ENCODE data around the gene WDFY3.

The WDFY3 gene, protein sequence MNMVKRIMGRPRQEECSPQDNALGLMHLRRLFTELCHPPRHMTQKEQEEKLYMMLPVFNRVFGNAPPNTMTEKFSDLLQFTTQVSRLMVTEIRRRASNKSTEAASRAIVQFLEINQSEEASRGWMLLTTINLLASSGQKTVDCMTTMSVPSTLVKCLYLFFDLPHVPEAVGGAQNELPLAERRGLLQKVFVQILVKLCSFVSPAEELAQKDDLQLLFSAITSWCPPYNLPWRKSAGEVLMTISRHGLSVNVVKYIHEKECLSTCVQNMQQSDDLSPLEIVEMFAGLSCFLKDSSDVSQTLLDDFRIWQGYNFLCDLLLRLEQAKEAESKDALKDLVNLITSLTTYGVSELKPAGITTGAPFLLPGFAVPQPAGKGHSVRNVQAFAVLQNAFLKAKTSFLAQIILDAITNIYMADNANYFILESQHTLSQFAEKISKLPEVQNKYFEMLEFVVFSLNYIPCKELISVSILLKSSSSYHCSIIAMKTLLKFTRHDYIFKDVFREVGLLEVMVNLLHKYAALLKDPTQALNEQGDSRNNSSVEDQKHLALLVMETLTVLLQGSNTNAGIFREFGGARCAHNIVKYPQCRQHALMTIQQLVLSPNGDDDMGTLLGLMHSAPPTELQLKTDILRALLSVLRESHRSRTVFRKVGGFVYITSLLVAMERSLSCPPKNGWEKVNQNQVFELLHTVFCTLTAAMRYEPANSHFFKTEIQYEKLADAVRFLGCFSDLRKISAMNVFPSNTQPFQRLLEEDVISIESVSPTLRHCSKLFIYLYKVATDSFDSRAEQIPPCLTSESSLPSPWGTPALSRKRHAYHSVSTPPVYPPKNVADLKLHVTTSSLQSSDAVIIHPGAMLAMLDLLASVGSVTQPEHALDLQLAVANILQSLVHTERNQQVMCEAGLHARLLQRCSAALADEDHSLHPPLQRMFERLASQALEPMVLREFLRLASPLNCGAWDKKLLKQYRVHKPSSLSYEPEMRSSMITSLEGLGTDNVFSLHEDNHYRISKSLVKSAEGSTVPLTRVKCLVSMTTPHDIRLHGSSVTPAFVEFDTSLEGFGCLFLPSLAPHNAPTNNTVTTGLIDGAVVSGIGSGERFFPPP (N-terminal part only)

DNA sequence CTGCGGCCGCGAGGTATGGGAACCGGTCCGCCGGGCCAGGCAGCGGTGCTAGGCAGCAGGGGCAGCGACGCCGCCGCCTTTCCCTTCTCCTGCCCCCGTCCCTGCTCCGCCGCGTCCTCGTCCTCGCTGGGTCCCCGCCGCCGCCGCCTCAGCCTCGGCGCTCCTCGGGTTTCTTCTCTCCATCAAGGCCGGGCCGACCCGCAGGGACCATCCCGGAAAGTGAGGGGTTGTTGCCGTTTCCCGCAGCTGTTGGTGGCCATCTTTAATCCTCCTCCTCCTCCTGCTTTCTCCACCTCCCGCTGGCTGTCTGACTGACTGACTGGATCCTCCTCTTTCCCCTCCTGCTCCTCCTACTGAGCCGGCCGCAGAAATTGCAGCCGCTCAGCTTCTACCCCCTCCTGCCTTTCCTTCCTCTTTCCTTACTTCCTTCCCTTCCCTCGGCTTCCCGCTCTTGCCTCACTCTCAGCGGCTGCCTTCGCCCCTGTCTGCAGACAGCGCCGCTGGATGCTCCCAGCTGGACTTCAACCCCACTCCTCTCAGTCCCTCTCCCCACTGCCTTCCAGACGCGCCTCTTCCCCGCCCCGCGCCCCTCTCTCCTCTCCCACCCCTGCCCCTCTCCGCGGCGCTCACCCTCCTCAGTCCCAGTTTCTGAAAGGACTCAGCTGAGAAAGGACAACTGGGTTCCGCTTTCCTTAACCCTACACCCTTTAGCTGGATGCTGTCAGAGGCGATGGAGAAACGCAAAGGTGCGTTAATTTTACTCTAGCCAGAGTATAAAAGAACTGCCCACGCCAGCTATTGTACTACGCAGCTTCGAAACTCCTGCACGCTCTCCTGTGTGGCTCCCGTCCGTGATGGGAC lies at the start of gene WDFY3:
WDFY3 (minus strand) TSS at position 309 of the 861 bp plus-strand sequence. CDS start 106,099 bp downstream, outside the sequence.
- no peak for DNase-seq (ENCODE audit: low read depth in 1 of 2, low spot score in 1 of 2)

DNA sequence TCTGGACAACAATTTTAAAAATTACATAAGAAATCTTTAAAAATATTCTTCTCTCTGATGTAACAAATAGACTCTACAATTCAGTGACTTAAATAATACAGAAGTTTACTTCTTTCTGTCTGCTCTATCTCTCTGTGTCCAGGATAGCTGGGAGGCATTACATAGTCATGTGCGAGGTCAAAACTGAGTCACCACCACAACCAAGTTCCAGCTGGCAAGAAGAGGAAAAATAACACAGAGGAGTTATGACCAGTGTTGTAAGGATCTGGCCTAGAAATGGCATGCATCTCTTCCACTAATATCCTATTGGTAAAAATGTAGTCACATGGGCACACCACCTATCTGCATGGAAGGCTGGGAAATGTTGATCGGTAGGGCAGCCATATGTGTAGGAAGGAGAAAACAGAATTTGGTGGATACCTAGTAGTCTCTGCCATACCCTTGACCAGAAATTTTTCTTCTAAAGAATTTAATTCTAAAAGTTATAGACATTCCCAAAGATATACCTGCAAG lies 39.4 kb upstream of the WDFY3 start:
- DNase-seq (ENCODE audit: low read depth in 1 of 2, low spot score in 1 of 2), result no peak

DNA sequence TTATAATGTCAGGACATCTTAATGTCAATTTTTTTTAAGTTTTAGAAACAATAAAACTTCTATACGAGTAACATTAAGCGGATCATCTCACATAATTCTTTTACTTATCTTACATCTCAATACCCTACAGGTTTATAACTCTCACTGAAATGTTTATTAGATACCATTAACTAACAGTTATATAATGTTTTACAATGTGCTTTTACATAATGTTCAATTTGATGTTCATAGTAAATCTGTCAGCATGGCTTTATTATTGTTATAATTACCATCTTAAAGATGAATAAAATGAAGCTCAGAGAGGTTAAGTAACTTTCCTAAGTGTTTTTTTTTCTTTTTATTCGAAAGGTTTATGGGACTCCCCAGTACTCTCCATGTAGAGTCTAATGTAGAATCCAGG lies 33.9 kb upstream of the WDFY3 start:
- DNase-seq (ENCODE audit: low read depth in 1 of 2, low spot score in 1 of 2), result no peak

DNA sequence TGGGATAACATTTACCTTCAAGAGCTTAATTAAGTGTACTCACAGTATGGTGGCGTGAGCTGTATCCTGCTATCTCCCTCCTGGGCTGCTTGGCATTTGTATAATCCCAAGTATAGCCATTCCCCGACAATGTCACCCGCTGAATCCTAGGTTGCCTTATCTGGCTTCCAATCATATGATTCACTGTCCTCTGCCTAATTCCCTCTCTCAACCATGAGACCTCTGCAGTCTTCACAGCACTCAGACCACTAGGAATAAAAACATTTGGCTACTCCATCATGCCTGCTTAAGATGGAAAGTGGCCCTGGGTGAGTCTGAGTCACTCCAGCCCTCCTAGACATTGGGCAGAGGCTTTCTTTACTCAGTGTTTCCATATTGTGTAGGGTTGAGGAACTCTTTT lies 28.9 kb upstream of the WDFY3 start:
- no peak for DNase-seq (ENCODE audit: low read depth in 1 of 2, low spot score in 1 of 2)

DNA sequence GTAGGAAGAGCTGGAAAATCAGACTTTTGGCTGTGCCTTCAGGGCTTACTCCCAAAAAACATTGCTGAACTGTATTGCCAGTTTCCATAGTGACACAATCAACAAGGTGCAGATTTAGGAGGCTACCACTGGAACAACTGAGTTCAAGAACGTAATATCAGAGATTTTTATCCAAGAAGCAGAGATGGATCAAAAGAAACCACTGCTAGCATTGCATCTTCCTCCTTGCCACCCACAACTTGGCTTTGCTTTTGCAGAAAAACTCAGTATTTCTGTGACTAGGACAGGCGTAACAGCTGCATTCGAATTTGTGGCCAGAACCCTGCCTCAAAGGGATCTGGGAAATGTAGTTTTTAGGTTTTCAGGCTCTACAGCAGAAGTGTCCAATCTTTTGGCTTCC lies 27.8 kb upstream of the WDFY3 start:
- DNase-seq (ENCODE audit: low read depth in 1 of 2, low spot score in 1 of 2), result no peak

DNA sequence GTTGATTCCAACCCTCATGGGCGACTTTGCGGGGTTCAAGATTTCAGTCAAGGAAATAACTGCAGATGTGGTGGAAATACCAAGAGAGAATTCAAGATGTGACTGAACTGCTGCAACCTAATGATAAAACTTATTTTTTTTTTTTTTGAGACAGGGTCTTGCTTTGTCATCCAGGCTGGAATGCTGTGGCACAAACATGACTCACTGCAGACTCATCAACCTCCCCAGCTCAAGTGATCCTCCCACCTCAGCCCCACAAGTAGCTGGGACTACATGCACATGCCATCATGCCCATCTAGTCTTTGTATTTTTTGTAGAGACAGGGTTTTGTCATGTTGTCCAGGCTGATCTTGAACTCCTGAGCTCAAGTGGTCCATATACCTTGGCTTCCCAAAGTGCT lies 19.5 kb upstream of the WDFY3 start:
- DNase-seq (ENCODE audit: low read depth in 1 of 2, low spot score in 1 of 2), result no peak

DNA sequence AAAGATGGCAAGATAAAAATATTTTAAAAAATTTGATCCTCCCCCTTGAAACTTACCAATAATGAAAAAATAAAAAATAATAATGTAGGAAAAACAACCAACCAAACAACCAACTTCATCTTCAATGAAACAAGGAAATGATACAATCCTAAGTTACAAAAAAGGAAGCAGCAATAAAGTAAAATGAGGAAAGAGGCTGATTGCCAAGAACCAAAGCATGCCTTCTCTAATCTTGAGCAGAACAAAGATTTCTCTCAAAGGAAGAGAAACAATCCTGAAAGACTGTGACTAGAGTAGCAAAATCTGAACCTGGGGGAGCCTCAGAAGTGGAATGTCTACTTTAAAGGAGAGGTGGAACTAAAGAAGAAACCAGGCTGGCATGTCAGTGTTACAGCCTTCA lies 10.9 kb upstream of the WDFY3 start:
- no peak for DNase-seq (ENCODE audit: low read depth in 1 of 2, low spot score in 1 of 2)

DNA sequence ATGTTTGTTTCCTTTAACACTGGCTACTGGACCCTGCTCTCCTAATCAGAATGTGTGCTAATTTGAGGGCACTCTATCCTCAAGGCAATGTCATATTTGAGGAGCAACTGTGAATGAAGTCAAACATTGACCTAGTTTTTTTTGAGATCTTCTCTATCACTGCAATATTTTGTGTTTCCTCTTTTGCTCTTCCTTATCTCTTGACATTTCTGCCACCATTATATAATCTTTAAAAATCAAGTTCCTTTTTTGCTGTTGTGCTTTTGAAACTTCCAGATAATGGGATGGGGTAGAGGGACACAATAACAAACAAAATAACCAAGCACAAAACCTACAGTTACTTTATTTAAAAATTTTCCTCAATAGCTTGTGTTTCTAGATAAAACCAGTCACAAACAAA lies 7.4 kb upstream of the WDFY3 start:
- no peak for DNase-seq (ENCODE audit: low read depth in 1 of 2, low spot score in 1 of 2)

DNA sequence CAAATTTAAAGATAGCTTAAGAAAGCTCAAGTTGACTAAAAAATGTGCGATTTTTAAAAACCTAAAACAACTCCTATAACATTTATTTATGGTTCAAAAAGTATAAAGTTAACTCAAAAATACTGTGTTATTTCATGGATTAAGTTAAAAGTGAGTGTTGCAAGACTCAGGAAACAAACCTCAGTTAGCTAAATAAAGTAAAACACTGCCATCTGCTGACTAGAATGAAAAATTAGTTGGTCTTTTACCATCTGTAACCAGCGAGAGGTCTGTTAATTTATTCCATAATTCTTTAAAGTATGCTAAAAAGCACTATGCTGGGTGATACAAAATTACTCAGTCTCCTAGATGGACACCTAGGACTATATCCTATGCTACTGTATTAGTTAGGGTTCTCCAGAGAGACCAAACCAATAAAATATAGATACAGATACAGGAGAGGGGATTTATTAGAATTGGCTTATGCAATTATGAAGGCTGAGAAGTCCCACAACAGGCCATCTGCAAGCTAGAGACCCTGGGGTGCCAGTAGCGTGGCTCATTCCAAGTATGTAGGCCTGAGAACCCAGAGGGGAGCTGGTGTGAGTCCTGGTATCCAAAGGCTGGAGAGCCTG lies 4.9 kb upstream of the WDFY3 start:
- no peak for DNase-seq (ENCODE audit: low read depth in 1 of 2, low spot score in 1 of 2)

DNA sequence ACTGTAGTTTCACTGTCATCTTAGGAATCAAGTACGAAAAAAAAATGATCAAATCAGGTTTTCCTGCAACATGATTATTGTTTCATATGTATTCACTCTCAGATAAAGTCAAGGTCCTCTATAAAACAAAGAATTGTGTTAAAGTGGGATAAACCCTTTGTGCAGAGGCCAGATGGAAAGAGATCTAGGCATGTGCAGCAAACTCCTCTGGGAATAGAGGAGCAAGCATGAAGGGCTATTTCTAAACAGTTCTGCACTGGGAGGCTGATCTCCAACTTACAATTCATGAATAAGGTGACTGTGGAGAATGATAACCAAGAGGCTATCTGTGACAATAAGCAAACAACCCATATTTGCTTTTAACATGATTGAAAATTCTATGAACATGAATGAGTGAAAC lies 2.4 kb upstream of the WDFY3 start:
- DNase-seq (ENCODE audit: low read depth in 1 of 2, low spot score in 1 of 2), result no peak

DNA sequence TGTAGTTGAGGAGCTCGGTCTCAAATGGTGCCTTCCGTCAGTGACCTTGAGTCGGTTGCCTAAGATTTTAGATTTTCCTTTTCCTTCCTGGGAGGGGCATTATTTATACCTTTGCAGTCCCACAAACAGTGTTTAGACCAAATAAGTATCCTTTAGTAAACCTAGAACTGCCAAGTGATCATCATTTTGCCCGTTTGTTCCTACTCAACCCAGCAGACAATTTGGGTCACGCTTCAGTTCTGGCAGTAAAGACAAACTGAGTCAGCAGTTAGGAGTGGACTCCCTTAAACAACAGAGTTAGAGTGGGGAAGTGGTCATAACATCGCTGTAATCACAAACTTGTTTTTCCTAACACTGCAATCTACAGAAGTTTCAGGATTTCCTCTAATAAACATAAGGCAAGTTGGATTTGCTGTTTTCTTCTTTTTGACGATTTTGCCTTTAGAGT lies 777 bp upstream of the WDFY3 start:
- no peak for DNase-seq (ENCODE audit: low read depth in 1 of 2, low spot score in 1 of 2)

DNA sequence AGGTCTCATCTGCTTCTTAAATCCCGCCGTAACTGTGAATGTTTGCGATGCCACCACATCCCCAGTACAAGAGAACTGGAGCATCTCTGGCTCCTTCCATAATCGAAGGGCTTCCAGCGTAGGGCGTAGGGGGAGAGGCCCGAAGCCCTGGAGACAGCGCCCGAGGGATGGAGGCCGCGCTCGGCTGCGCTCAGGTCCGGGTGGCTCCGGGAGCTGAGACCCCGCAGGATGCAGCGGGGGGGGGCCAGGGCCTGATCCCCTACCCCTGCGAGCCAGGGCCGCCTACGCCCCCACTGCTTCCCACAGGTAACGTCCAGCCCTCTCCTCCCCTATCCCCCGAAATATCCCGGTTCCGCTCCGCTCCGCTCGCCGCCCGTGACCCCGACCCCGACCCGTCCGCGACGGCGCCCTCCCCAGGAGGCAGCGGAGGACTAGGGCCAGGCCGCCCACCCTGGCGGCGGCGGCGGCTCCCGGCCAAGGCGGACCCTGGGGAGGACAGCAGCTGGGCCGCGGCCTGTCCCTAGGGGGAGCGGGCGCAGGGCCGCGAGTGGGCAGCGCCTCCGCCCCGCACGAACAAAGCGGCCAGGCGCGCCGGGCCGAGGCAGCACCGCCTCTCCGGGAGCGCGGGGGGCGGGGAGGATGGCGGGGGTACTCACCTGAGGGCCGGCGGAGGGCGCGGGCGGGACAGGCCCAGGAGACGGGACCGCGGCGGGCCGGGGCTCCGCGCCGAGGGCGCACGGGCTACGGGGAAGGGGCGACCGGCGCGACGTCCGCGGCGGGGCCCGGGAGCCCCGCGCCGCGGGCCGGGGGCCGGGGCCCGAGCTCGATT lies 723 bp downstream of the WDFY3 start:
- no peak for DNase-seq (ENCODE audit: low read depth in 1 of 2, low spot score in 1 of 2)

DNA sequence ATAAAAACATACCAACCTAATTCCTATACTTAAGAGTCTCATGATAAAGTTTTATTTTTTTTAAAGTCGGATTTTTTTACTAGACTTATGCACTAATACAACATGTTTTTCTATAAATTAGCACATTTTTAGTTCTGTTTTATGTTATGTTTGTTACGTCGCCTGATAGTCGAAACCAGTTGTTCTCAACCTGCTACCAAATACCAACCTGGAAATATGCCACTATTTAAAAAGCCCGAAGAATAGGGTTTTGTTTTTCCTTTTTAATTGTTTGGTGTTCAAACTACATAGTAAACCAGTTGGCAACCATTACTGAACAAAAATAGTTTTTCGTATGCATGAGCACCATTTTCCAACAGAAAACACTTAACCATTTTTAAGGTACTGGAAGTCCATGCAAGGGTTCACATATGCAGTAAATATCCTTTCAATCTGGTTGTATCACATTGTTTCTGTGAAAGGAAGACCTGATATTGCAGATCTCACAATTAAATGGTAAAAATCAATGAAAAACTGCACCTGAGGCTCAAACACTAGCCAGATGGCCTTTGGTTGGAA lies 1.4 kb downstream of the WDFY3 start:
- no peak for DNase-seq (ENCODE audit: low read depth in 1 of 2, low spot score in 1 of 2)

DNA sequence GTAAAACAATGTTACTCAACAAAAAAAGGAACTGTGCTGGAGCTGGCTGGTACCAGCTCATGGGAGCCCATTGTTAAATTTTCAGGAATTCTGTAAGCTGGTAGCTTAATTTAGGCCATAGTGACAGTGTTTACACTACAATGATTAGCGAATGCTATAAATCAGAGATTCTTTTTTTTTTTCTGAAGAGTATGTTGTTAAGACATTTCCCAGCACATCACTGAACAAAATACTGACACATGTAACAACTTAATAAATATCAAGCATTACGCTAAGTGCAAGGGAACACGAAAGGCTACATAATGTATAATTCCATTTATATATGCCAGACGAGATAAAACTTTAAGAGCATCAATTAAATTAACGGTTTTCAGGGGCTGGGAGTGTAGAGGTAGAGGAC lies 4.4 kb downstream of the WDFY3 start:
- DNase-seq (ENCODE audit: low read depth in 1 of 2, low spot score in 1 of 2), result no peak

DNA sequence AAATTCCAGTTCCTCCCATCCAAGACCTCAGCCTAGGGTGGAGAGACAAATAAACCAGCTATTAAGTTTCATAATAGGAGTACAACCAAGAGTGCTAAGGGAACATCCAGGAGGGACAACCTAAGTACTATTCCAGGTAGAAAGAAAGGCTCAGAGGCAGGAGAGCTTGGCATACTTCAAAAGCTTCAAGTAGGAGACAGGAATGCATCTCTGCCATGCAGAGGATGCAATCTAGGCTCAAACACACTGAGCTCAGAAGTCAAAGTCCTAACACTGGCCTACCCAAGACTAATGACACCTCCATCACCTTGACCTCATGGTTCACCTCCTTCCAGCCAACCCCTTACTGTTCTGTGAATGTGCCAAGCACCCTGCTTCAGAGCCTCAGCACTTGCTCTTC lies 8.1 kb downstream of the WDFY3 start:
- DNase-seq (ENCODE audit: low read depth in 1 of 2, low spot score in 1 of 2), result no peak

DNA sequence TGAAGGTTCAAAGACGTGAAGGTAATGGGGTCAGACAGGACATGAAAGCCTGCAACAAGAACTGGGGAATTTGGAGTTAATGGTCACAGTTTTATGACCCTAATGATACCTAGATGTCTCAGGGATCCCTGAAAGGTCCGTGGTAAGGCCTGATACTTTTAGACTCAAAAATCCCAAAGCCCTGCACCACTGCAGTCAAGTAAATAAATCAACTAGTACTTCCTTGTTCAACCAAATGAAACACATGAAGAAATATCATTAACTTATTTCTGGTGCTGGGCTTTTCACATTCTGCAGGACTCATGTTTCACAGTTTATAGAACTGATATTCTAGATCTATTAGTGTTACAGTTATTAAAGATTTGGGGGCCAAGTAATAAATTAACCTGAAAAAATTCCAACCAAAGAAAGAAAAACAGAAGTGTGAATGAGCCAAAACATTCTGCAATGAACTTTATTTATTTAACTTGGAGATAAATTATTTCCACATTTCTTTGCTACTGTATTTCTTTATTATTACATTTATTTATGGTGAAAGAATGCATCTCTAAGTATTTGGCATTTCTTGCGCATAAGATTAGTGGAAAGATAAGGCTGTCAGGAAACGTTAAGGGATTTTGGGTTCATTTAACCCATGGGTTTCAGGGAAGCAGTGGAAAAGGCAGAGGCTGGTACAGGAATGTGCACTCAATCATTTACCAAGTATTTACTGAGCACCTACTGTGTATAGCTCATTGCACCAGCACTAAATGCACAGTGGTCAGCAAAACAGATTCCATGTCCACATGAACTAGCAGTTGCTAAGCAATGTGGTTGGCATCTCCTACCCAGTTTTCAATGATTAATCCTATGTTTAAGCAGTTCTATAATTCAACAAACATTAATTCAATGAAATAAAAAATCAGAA lies 8.7 kb downstream of the WDFY3 start:
- DNase-seq (ENCODE audit: low read depth in 1 of 2, low spot score in 1 of 2), result no peak

DNA sequence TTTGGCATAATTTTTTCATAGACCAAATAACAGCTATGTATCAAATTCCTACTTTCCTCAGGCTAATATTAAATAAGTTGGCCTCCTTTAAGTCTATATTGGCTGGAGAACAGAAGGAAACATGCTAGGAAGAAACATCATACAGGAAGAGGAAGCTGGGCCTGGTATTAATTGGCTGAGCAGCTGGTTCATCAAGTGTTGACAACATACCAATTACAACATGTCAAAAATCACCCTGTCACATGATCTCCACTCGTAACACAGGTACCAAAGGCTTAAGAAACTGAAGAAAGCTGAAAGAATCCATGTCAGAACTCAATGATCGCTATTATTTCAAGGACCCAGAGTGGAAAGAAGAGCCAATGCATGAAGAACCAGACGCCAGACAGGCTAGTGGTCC lies 10.5 kb downstream of the WDFY3 start:
- DNase-seq (ENCODE audit: low read depth in 1 of 2, low spot score in 1 of 2), result no peak

DNA sequence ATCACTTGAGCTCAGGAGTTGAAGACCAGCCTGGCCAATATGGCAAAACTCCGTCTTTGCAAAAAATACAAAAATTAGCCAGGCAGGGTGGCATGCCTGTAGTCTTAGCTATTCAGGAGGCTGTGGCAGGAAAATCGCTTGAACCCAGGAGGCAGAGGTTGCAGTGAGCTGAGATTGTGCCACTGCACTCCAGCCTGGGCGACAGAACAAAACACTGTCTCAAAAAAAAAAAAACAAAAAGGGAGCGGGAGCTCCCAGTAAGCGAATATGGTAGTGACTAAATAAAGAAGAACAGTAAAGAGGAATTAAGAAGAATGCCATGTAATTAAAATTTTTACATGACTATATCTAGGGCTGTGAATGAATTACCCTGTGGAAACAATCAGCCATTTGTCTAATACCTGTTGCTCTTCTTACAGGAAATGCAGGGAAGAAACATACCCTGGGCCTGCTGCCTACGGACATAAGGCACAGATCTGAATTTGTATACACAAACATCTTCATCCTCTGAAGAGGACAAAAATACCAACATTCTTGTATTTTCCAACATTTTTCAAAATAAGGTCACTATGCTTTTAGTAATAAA lies 11.4 kb downstream of the WDFY3 start:
- no peak for DNase-seq (ENCODE audit: low read depth in 1 of 2, low spot score in 1 of 2)

All from activated T-helper 1 cell treated with anti-CD3 and anti-CD28 coated beads, Interleukin-2, amount 50 U/mL, for 16 hours (primary cell).